SK-N-SH (cell line): ENCODE data around the gene PPP1R16B. TPM values are rescaled to one million over a fixed set of nuclear protein-coding genes. Genes with fewer than 3 reads are reported as not detected.

Experiments
- CTCF ChIA-PET: fragments of 300-600, 350-600 bp; formaldehyde crosslinking; extraction: SDS; loops from one replicate; lab custom pipeline; 2021; lab: Yijun Ruan, JAX
- POLR2A ChIA-PET: fragments of 350-600 bp; sonication (Branson Sonifier 250); formaldehyde crosslinking; extraction: SDS; loops from one replicate; lab custom pipeline; 2020; ENCODE audit warnings: antibody characterized with exemption, inconsistent platforms; lab: Yijun Ruan, JAX
- DNase-seq: peaks from one replicate; pipeline ENCODE4 v3.0.0; 2012
- H2AFZ ChIP-seq: fragments of 200-600 bp; sonication (generic); 2 replicates; pipeline ENCODE4 v1.8.1; 2016; ENCODE audit warnings: antibody characterized with exemption, mild to moderate bottlenecking, low read depth
- H3F3A ChIP-seq: fragments of 200-600 bp; sonication (generic); replicated peaks from 2 replicates; pipeline ENCODE3; 2016; ENCODE audit warnings: antibody characterized with exemption, mild to moderate bottlenecking; ENCODE audit not compliant: insufficient read depth
- H3K27ac ChIP-seq, 2 experiments: fragments of 200-500 bp in 1 of 2; fragments of 200-600 bp in 1 of 2; sonication (Bioruptor generic) in 1 of 2; sonication (generic), shearing (Covaris generic) in 1 of 2; 2 replicates each; pipeline versions ENCODE4 v1.5.1 to v1.6.1; 2014 to 2016; ENCODE audit warnings: low read depth in 2 of 2, inconsistent platforms in 1 of 2, low read length in 1 of 2, mild to moderate bottlenecking in 1 of 2, mixed read lengths in 1 of 2
- H3K27me3 ChIP-seq: fragments of 200-600 bp; sonication (generic), shearing (Covaris generic); 2 replicates; pipeline ENCODE4 v1.6.1; 2016; ENCODE audit warnings: mixed run types; ENCODE audit not compliant: insufficient read depth
- H3K36me3 ChIP-seq, 2 experiments: fragments of 200-500 bp in 1 of 2; fragments of 200-600 bp in 1 of 2; sonication (Bioruptor generic) in 1 of 2; sonication (generic) in 1 of 2; replicated peaks in 1 of 2; 2 replicates each; pipeline versions ENCODE3 to v1.5.1; 2014 to 2016; ENCODE audit warnings: low read length in 1 of 2, mild to moderate bottlenecking in 1 of 2; ENCODE audit not compliant: insufficient read depth in 2 of 2, control insufficient read depth in 1 of 2
- H3K4me1 ChIP-seq, 2 experiments: fragments of 200-500 bp in 1 of 2; fragments of 200-600 bp in 1 of 2; sonication (Bioruptor generic) in 1 of 2; sonication (generic), shearing (Covaris generic) in 1 of 2; 2 replicates each; pipeline versions ENCODE4 v1.5.1 to v1.6.1; 2014 to 2016; ENCODE audit warnings: low read depth in 1 of 2, low read length in 1 of 2, mixed run types in 1 of 2; ENCODE audit not compliant: insufficient read depth in 2 of 2, control insufficient read depth in 1 of 2
- H3K4me2 ChIP-seq: fragments of 200-600 bp; sonication (generic), shearing (Covaris generic); 2 replicates; pipeline ENCODE4 v1.6.1; 2017; ENCODE audit warnings: mixed run types
- H3K4me3 ChIP-seq, 2 experiments: fragments of 200-500 bp in 1 of 2; fragments of 200-600 bp in 1 of 2; sonication (Bioruptor generic) in 1 of 2; sonication (generic), shearing (Covaris generic) in 1 of 2; 2 replicates each; pipeline versions ENCODE4 v1.5.1 to v1.8.1; 2014 to 2016; ENCODE audit warnings: low read depth in 2 of 2, inconsistent platforms in 1 of 2, low read length in 1 of 2, mild to moderate bottlenecking in 1 of 2, mixed read lengths in 1 of 2, moderate library complexity in 1 of 2
- H3K79me2 ChIP-seq: fragments of 200-600 bp; sonication (generic); 2 replicates; pipeline ENCODE4 v1.8.1; 2017; ENCODE audit warnings: mild to moderate bottlenecking; ENCODE audit not compliant: insufficient read depth
- H3K9ac ChIP-seq: fragments of 200-600 bp; sonication (generic); 2 replicates; pipeline ENCODE4 v1.6.1; 2017; ENCODE audit warnings: mixed run types
- H3K9me2 ChIP-seq: fragments of 200-600 bp; sonication (generic); 2 replicates; pipeline ENCODE4 v1.6.1; 2017; ENCODE audit warnings: mixed run types
- H3K9me3 ChIP-seq: fragments of 200-600 bp; sonication (generic); 2 replicates; pipeline ENCODE4 v1.6.1; 2017; ENCODE audit warnings: mixed run types, mild to moderate bottlenecking, moderate library complexity
- H4K20me1 ChIP-seq: fragments of 200-600 bp; sonication (generic); 2 replicates; pipeline ENCODE4 v1.6.1; 2017; ENCODE audit warnings: mild to moderate bottlenecking, mixed run types; ENCODE audit not compliant: insufficient read depth
- CHD2 ChIP-seq: fragments of 150-350 bp; IDR thresholded peaks from 2 replicates; pipeline ENCODE4 v1.6.1; 2018; ENCODE audit warnings: low read length; ENCODE audit not compliant: partially characterized antibody
- EP300 ChIP-seq, 2 experiments: IDR thresholded peaks; 2 replicates each; pipeline versions ENCODE4 v1.4.0 to v1.6.1; 2012; ENCODE audit warnings: borderline replicate concordance in 1 of 2, low read depth in 1 of 2, low read length in 1 of 2
- FOSL2 ChIP-seq: IDR thresholded peaks from 2 replicates; pipeline ENCODE4 v1.4.0; 2012; ENCODE audit warnings: low read depth, mild to moderate bottlenecking, moderate library complexity, borderline replicate concordance
- FOXJ3 ChIP-seq: sonication (generic); formaldehyde crosslinking; IDR thresholded peaks from 2 replicates; pipeline ENCODE4 v1.5.1; 2020; ENCODE audit warnings: mild to moderate bottlenecking, missing genetic modification reagents
- MXI1 ChIP-seq: IDR thresholded peaks from 2 replicates; pipeline ENCODE4 v1.6.1; 2012; ENCODE audit warnings: mild to moderate bottlenecking, low read depth, low read length, improper control_type of control experiment
- NFIC ChIP-seq: IDR thresholded peaks from 2 replicates; pipeline ENCODE4 v1.4.0; 2012; ENCODE audit warnings: borderline replicate concordance
- NRF1 ChIP-seq: IDR thresholded peaks from 2 replicates; pipeline ENCODE4 v1.6.1; 2012; ENCODE audit warnings: low read depth, mild to moderate bottlenecking, low read length
- RFX5 ChIP-seq: IDR thresholded peaks from 2 replicates; pipeline ENCODE4 v1.6.1; 2012; ENCODE audit warnings: mild to moderate bottlenecking, improper control_type of control experiment, low read length
- SIN3A ChIP-seq: IDR thresholded peaks from 2 replicates; pipeline ENCODE4 v1.6.1; 2012; ENCODE audit warnings: low read depth, mild to moderate bottlenecking, low read length, moderate library complexity, borderline replicate concordance
- SMC3 ChIP-seq: IDR thresholded peaks from 2 replicates; pipeline ENCODE4 v1.6.1; 2012; ENCODE audit warnings: low read depth, low read length, improper control_type of control experiment
- TCF12 ChIP-seq: IDR thresholded peaks from 2 replicates; pipeline ENCODE4 v1.4.0; 2012
- TEAD4 ChIP-seq: IDR thresholded peaks from 2 replicates; pipeline ENCODE4 v1.4.0; 2012; ENCODE audit warnings: mild to moderate bottlenecking, borderline replicate concordance; ENCODE audit not compliant: insufficient read depth
- USF1 ChIP-seq: IDR thresholded peaks from 2 replicates; pipeline ENCODE4 v1.4.0; 2012; ENCODE audit warnings: low read depth, borderline replicate concordance
- USF2 ChIP-seq: fragments of 150-350 bp; IDR thresholded peaks from 2 replicates; pipeline ENCODE4 v1.6.1; 2017; ENCODE audit warnings: antibody characterized with exemption, low read length, low read depth, borderline replicate concordance
- WGBS: methylation state at CpG from one replicate; pipeline ENCODE4 v1.1.6; 2017; ENCODE audit warnings: low lambda C conversion rate; 5-methylcytosine and 5-hydroxymethylcytosine counted together
- polyA plus RNA-seq, 3 experiments: library from polyadenylated mRNA; depleted of rRNA; stranded (reverse); fragments of >200 nt; gene quantifications; 2 replicates each; pipeline ENCODE4 v1.2.3, GENCODE V29; 2012
- TF ChIP-seq, protein P1 (sequence below): IDR thresholded peaks from 2 replicates; pipeline ENCODE4; 2012
- TF ChIP-seq, protein P2 (sequence below): fragments of 200-600 bp; sonication (generic); IDR thresholded peaks from 2 replicates; pipeline ENCODE4 v1.6.1; 2017; ENCODE audit warnings: antibody characterized with exemption, mild to moderate bottlenecking, moderate library complexity

The PPP1R16B gene
- polyA plus RNA-seq, 1 of the 3 experiments (the other 2 are of a cell fraction), result 0.28 TPM

- no peak for DNase-seq
- Histone ChIP-seq H3K27me3 (no peaks in the 10 kb centered on the region; the same call in 1 of the 2 replicates), H4K20me1 (no peaks in the 10 kb centered on the region), H2AFZ (no peak overlapping the region), H3K4me3 (no peak overlapping the region), H3K4me1 (no peaks in the 10 kb centered on the region), H3F3A (no peaks in the 10 kb centered on the region), H3K9me2 (no peaks in the 10 kb centered on the region), H3K27ac (no peak overlapping the region), H3K36me3 (peaks cover 0 to 4% of the 10 kb centered on the region in 2 experiments), H3K4me2 (no peak overlapping the region), H3K9ac (no peak overlapping the region), H3K79me2 (no peaks in the 10 kb centered on the region), H3K9me3 (no peaks in the 10 kb centered on the region)
- CTCF ChIA-PET, result interaction anchor here (1.3 kb wide), 2 partner anchors 15 to 157 kb away, joined by 3 to 4 read pairs; no protein-coding TSS in a partner anchor
- no peak for TF ChIP-seq FOSL2
- no peak for TF ChIP-seq USF2
- TF ChIP-seq SIN3A, result no peak
- no peak for TF ChIP-seq FOXJ3
- no peak for TF ChIP-seq SMC3
- no peak for TF ChIP-seq USF1
- TF ChIP-seq TEAD4, result no peak
- TF ChIP-seq, protein P1, sequence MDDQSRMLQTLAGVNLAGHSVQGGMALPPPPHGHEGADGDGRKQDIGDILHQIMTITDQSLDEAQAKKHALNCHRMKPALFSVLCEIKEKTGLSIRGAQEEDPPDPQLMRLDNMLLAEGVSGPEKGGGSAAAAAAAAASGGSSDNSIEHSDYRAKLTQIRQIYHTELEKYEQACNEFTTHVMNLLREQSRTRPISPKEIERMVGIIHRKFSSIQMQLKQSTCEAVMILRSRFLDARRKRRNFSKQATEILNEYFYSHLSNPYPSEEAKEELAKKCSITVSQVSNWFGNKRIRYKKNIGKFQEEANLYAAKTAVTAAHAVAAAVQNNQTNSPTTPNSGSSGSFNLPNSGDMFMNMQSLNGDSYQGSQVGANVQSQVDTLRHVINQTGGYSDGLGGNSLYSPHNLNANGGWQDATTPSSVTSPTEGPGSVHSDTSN, result no peak
- TF ChIP-seq EP300 (IDR thresholded peaks at IDR 0.05; ENCODE audit: borderline replicate concordance in 1 of 2, low read depth in 1 of 2, low read length in 1 of 2), result no peak
- TF ChIP-seq TCF12, result no peak
- no peak for TF ChIP-seq RFX5
- TF ChIP-seq NRF1, result no peak
- no peak for TF ChIP-seq NFIC
- TF ChIP-seq CHD2, result no peak
- no peak for TF ChIP-seq MXI1
- TF ChIP-seq, protein P2, sequence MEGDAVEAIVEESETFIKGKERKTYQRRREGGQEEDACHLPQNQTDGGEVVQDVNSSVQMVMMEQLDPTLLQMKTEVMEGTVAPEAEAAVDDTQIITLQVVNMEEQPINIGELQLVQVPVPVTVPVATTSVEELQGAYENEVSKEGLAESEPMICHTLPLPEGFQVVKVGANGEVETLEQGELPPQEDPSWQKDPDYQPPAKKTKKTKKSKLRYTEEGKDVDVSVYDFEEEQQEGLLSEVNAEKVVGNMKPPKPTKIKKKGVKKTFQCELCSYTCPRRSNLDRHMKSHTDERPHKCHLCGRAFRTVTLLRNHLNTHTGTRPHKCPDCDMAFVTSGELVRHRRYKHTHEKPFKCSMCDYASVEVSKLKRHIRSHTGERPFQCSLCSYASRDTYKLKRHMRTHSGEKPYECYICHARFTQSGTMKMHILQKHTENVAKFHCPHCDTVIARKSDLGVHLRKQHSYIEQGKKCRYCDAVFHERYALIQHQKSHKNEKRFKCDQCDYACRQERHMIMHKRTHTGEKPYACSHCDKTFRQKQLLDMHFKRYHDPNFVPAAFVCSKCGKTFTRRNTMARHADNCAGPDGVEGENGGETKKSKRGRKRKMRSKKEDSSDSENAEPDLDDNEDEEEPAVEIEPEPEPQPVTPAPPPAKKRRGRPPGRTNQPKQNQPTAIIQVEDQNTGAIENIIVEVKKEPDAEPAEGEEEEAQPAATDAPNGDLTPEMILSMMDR, result no peak
- POLR2A ChIA-PET, result no interaction called here
- WGBS, result 77% methylated on average over 7 of the region's 13 CpGs
These were observed 102.6 kb downstream of the PPP1R16B start for GRCh38 chr20:38907918-38908677.
